ENCODE measurements around the gene REG3G. TPM values are rescaled to one million over a fixed set of nuclear protein-coding genes. Genes with fewer than 3 reads are reported as not detected.
A peak's percentile ranks its signal among the peaks of the same experiment; 100 is the strongest.

The REG3G gene
- total RNA-seq, 1 experiment from 2014 or later, result 0.20 TPM

- H3K4me1 Mint-ChIP-seq, result peaks cover 15% of the 10 kb centered on the region
- POLR2A ChIA-PET, result no interaction called here
- H3K36me3 Mint-ChIP-seq, result no peaks in the 10 kb centered on the region
- peak overlapping the region; percentile 81 for H3K4me3 Mint-ChIP-seq
- DNase-seq (ENCODE audit: low spot score) (peak; percentile 68), ATAC-seq (peak; percentile 86)
- H3K27me3 Mint-ChIP-seq (ENCODE audit: low read depth), result peaks cover 47% of the 10 kb centered on the region
- CTCF ChIA-PET, result interaction anchor here (0.7 to 1.0 kb wide), 3 partner anchors 9 to 895 kb away, joined by 3 read pairs; no protein-coding TSS in a partner anchor
- no peak overlapping the region for H3K27ac Mint-ChIP-seq
- TF ChIP-seq FOXK1 (CRISPR knock-in tag; IDR thresholded peaks at IDR 0.05), result 0 out of 2 replicates have a peak, but pooled peaks have one; percentile 46
- TF ChIP-seq PRRX2 (CRISPR knock-in tag; IDR thresholded peaks at IDR 0.05), result no peak
- H3K9me3 Mint-ChIP-seq, result no peaks in the 10 kb centered on the region
Observed at GRCh38 chr2:78992807-78993517, 32.5 kb upstream of the REG3G start.

- H3K4me1 Mint-ChIP-seq, result peaks cover 15% of the 10 kb centered on the region
- TF ChIP-seq FOXP4 (CRISPR knock-in tag; IDR thresholded peaks at IDR 0.05) (no peak), ZNF416 (CRISPR knock-in tag; IDR thresholded peaks at IDR 0.05) (no peak), USF1 (CRISPR knock-in tag; IDR thresholded peaks at IDR 0.05) (no peak), AFF4 (CRISPR knock-in tag; IDR thresholded peaks at IDR 0.05; ENCODE audit: borderline replicate concordance) (no peak), GRHL2 (CRISPR knock-in tag; IDR thresholded peaks at IDR 0.05; ENCODE audit: insufficient replicate concordance, severe bottlenecking) (no peak), ZNF121 (CRISPR knock-in tag; IDR thresholded peaks at IDR 0.05) (no peak), EMX1 (CRISPR knock-in tag; IDR thresholded peaks at IDR 0.05) (no peak), FOXJ3 (CRISPR knock-in tag; IDR thresholded peaks at IDR 0.05; ENCODE audit: borderline replicate concordance) (no peak), CTCF (IDR thresholded peaks at IDR 0.05) (no peak)
- no peak; the same call in 1 of the 2 replicates for ATAC-seq
- peaks cover 47% of the 10 kb centered on the region for H3K27me3 Mint-ChIP-seq (ENCODE audit: low read depth)
- H3K4me3 Mint-ChIP-seq, result peak overlapping the region; percentile 81
- POLR2A ChIA-PET, result no interaction called here
- CTCF ChIA-PET, result interaction anchor here (0.8 kb wide), 1 partner anchor 895 kb away, joined by 3 read pairs; no protein-coding TSS in a partner anchor
- no peaks in the 10 kb centered on the region for H3K9me3 Mint-ChIP-seq
- H3K36me3 Mint-ChIP-seq, result no peaks in the 10 kb centered on the region
- no peak for DNase-seq (ENCODE audit: low spot score)
- no peak overlapping the region for H3K27ac Mint-ChIP-seq
Observed at GRCh38 chr2:78993518-78994148, 31.9 kb upstream of the REG3G start.

- CTCF ChIA-PET, result interaction anchor here (0.9 to 1.4 kb wide), 2 partner anchors 46 to 133 kb away, joined by 3 to 7 read pairs; no protein-coding TSS in a partner anchor
- DNase-seq (ENCODE audit: low spot score), result no peak
- Mint-ChIP-seq H3K9me3 (no peaks in the 10 kb centered on the region), H3K36me3 (no peaks in the 10 kb centered on the region), H3K27me3 (ENCODE audit: low read depth) (peaks cover 47% of the 10 kb centered on the region), H3K4me3 (no peak overlapping the region), H3K27ac (no peak overlapping the region), H3K4me1 (peaks cover 15% of the 10 kb centered on the region)
- POLR2A ChIA-PET, result no interaction called here
- no peak for ATAC-seq
- TF ChIP-seq NFYB (CRISPR knock-in tag; conservative IDR thresholded peaks at IDR 0.05; ENCODE audit: low read depth) (no peak), TEAD1 (CRISPR knock-in tag; IDR thresholded peaks at IDR 0.05) (no peak), HMGXB4 (CRISPR knock-in tag; IDR thresholded peaks at IDR 0.05) (no peak), E2F1 (CRISPR knock-in tag; IDR thresholded peaks at IDR 0.05) (no peak), ZNF138 (CRISPR knock-in tag; conservative IDR thresholded peaks at IDR 0.05) (no peak), FOXJ3 (CRISPR knock-in tag; IDR thresholded peaks at IDR 0.05; ENCODE audit: borderline replicate concordance) (no peak)
Observed at GRCh38 chr2:78994789-78995188, 30.7 kb upstream of the REG3G start.
